ENCODE measurements around the gene OBSCN. TPM values are rescaled to one million over a fixed set of nuclear protein-coding genes. Genes with fewer than 3 reads are reported as not detected.

The OBSCN gene
- total RNA-seq, 2 donors from 2014 or later: 14.5 to 34.9 TPM

DNA sequence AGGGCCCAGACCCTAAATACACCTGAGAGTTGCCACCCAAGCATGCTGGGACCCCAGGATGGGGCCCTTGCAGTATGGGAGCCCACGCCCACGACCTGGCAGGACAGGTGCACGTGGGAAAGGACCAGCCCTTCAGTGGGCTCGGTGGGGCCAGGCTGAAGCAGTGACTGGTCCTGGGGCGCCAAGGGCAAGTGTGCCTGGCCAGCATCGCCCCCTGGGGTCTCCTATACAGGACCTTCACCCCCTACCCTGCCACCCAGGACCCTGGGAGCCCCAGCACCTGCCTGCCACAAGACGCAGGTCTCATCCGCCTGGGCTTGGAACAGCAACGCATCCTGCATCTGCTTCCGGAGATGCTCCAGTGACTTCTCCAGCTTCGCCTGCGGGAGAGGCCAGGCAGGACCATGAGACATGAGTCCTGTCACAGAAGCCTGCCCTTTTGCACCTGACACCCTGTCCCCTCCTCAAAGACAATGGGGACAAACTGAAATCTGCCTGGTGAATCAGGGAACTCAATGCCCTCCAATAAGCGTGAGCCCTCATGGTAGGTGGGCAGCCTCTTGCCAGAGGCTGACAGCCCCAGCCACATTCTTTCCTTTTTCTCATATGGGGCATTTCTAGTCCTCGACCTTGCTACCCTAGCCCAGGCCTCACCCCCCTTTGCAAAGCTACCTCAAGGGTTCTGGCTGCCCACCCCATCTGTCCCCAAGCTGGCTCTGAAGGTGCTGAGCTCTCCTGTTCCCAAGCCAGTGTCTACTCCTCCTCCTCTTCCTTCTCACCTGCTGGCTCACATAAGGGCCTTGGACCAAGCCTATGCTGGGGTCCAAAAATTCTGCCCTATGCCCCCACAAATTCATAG, 194.2 kb downstream of the OBSCN start:
- WGBS, 2 donors: 95 to 97% methylated on average over 6 to 14 of the region's 14 CpGs
- no peak overlapping the region for H3K27ac ChIP-seq
- intact Hi-C loops (cut with DNase I): no loop called here
- H3K9me3 ChIP-seq: no peaks in the 10 kb centered on the region
- ATAC-seq: no peak
- peaks cover 0 to 4% of the 10 kb centered on the region in 2 donors for H3K36me3 ChIP-seq (replicated peaks in 1 of 2; ENCODE audit: insufficient read depth in 1 of 2, low read depth in 2 of 2)
- TF ChIP-seq POLR2A (IDR thresholded peaks at IDR 0.05): no peak
- TF ChIP-seq, protein P1, sequence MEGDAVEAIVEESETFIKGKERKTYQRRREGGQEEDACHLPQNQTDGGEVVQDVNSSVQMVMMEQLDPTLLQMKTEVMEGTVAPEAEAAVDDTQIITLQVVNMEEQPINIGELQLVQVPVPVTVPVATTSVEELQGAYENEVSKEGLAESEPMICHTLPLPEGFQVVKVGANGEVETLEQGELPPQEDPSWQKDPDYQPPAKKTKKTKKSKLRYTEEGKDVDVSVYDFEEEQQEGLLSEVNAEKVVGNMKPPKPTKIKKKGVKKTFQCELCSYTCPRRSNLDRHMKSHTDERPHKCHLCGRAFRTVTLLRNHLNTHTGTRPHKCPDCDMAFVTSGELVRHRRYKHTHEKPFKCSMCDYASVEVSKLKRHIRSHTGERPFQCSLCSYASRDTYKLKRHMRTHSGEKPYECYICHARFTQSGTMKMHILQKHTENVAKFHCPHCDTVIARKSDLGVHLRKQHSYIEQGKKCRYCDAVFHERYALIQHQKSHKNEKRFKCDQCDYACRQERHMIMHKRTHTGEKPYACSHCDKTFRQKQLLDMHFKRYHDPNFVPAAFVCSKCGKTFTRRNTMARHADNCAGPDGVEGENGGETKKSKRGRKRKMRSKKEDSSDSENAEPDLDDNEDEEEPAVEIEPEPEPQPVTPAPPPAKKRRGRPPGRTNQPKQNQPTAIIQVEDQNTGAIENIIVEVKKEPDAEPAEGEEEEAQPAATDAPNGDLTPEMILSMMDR (IDR thresholded peaks at IDR 0.05): no peak
- H3K4me1 ChIP-seq: peaks cover 29% of the 10 kb centered on the region
- H3K4me3 ChIP-seq: no peak overlapping the region
- H3K27me3 ChIP-seq: no peaks in the 10 kb centered on the region
- DNase-seq: no peak

DNA sequence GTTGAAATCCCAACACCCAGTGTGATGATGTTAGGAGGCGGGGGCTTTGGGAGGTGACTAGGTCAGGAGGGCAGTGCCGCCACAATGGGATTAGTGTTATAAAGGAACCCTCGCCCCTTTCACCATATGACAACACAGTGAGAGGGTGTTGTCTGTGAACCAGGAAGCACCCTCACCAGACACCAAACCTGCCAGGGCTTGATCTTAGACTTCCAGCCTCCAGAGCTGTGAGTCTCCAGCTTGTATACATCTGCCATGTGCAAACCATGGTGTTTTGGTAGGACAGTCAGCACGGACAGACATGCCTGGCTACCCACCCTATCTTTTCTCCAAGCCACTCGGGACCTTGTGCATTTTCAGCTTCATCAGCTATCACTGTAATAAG, 194.8 kb downstream of the OBSCN start:
- peaks cover 35% of the 10 kb centered on the region for H3K4me1 ChIP-seq
- no peaks in the 10 kb centered on the region for H3K9me3 ChIP-seq
- H3K36me3 ChIP-seq (replicated peaks in 1 of 2; ENCODE audit: insufficient read depth in 1 of 2, low read depth in 2 of 2): peaks cover 0 to 4% of the 10 kb centered on the region in 2 donors
- TF ChIP-seq, protein P1 (IDR thresholded peaks at IDR 0.05): no peak
- H3K4me3 ChIP-seq: no peak overlapping the region
- ATAC-seq (no peak), DNase-seq (no peak)
- intact Hi-C loops (cut with DNase I): no loop called here
- H3K27me3 ChIP-seq: no peaks in the 10 kb centered on the region
- H3K27ac ChIP-seq: no peak overlapping the region
- 90 to 93% methylated on average over 5 of the region's 5 CpGs for WGBS, 2 donors

DNA sequence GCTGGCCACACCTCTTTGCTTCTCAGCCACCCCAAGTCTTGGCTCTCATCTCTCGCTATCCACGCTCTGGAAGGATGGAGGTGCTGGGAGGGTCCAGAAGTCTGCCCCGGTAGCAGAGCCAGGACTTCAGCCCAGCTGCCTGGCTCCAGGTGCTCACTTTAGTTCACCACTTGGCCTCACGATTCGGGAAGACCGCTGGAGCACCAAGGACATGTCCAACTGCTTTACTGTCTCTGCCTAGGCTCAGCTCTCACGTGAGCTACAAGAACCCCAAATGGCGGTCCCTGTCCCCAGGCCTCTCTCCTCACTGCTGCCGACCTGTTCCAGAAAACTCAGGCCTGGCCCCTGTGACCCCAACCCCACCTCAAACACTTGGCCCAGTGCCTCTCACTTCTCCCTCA, 195.4 kb downstream of the OBSCN start:
- 94 to 95% methylated on average over 5 to 6 of the region's 9 CpGs for WGBS, 2 donors
- H3K4me1 ChIP-seq: peaks cover 37% of the 10 kb centered on the region

DNA sequence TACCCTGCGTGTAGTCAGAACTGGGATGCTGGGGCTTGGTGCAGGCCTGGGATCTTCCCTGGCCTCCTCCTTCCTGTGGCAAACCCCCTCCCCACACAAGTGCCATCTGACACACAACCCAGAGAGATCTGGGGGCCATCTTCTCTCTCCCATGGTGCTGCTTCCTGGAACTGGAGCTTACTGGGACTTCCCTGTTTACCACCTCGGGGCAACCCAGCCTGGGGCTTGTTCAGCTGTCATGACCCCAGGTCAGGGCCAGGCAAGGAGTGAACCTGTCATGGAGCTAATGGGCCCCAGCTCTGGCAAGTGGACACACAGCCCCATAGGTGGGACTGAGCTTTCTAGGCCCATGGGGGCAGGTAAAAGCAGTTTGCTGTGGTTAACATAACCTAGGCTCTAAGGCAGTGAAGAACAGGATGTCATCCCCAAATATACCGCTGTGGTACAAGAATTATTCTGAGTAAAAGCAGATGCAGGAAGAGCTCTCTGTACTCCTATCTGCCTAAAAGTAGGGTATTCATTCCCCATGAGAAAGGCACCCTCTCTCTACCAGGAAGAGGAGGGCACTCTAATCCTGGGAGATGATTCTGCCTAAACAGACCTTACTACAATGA, 196.4 kb downstream of the OBSCN start:
- DNase-seq (no peak), ATAC-seq (no peak)
- no peak for TF ChIP-seq POLR2A (IDR thresholded peaks at IDR 0.05)
- TF ChIP-seq, protein P1 (IDR thresholded peaks at IDR 0.05): no peak
- Histone ChIP-seq H3K4me1 (peaks cover 37% of the 10 kb centered on the region), H3K9me3 (no peaks in the 10 kb centered on the region), H3K4me3 (no peak overlapping the region), H3K27me3 (no peaks in the 10 kb centered on the region), H3K36me3 (replicated peaks in 1 of 2; ENCODE audit: insufficient read depth in 1 of 2, low read depth in 2 of 2) (peaks cover 0 to 2% of the 10 kb centered on the region in 2 donors), H3K27ac (no peak overlapping the region)
- intact Hi-C loops (cut with DNase I): no loop called here
- 79 to 90% methylated on average over 2 to 3 of the region's 3 CpGs for WGBS, 2 donors

More for the DNA sequence above, 195.4 kb downstream of the OBSCN start:
- no peaks in the 10 kb centered on the region for H3K27me3 ChIP-seq
- intact Hi-C loops (cut with DNase I): no loop called here
- TF ChIP-seq, protein P1 (IDR thresholded peaks at IDR 0.05): no peak
- no peak for TF ChIP-seq POLR2A (IDR thresholded peaks at IDR 0.05)
- H3K27ac ChIP-seq: no peak overlapping the region
- ATAC-seq (no peak), DNase-seq (no peak)
- H3K9me3 ChIP-seq: no peaks in the 10 kb centered on the region
- peaks cover 0 to 4% of the 10 kb centered on the region in 2 donors for H3K36me3 ChIP-seq (replicated peaks in 1 of 2; ENCODE audit: insufficient read depth in 1 of 2, low read depth in 2 of 2)
- H3K4me3 ChIP-seq: no peak overlapping the region
